HepG2 (cell line): ENCODE results near the gene VWA1. TPM values are rescaled to one million over a fixed set of nuclear protein-coding genes. Genes with fewer than 3 reads are reported as not detected.

Experiments
- AGO2 ChIP-seq: fragments of 200-400 bp; formaldehyde crosslinking; optimal IDR thresholded peaks from 2 replicates; pipeline ENCODE3; 2017; ENCODE audit warnings: mild to moderate bottlenecking, low read depth, low read length, moderate library complexity
- ATF7-NPFF ChIP-seq: sonication (generic); formaldehyde crosslinking; IDR thresholded peaks from 2 replicates; pipeline ENCODE4 v1.8.1; 2023; ENCODE audit warnings: mild to moderate bottlenecking, low read depth, missing genetic modification reagents, moderate library complexity
- ATM ChIP-seq: fragments of 450-650 bp; IDR thresholded peaks from 2 replicates; pipeline ENCODE4 v1.7.1; 2017; ENCODE audit warnings: mild to moderate bottlenecking, borderline replicate concordance
- EEA1 ChIP-seq: sonication (generic); formaldehyde crosslinking; IDR thresholded peaks from 2 replicates; pipeline ENCODE4 v1.5.1; 2020; ENCODE audit warnings: mild to moderate bottlenecking, missing genetic modification reagents, borderline replicate concordance
- ELF4 ChIP-seq: sonication (generic); formaldehyde crosslinking; IDR thresholded peaks from 2 replicates; pipeline ENCODE4 v1.5.0; 2020; ENCODE audit warnings: missing genetic modification reagents, mild to moderate bottlenecking, moderate library complexity, borderline replicate concordance
- ESRRA ChIP-seq: sonication (generic); formaldehyde crosslinking; IDR thresholded peaks from 2 replicates; pipeline ENCODE4 v1.5.1; 2020; ENCODE audit warnings: mild to moderate bottlenecking, low read depth, missing genetic modification reagents
- KDM5B ChIP-seq: sonication (generic); formaldehyde crosslinking; IDR thresholded peaks from 2 replicates; pipeline ENCODE4 v1.4.0; 2020; ENCODE audit warnings: missing genetic modification reagents, mild to moderate bottlenecking, borderline replicate concordance
- MAFG ChIP-seq: sonication (generic); formaldehyde crosslinking; IDR thresholded peaks from 2 replicates; pipeline ENCODE4 v1.5.1; 2020; ENCODE audit warnings: mild to moderate bottlenecking, missing genetic modification reagents
- NAIF1 ChIP-seq: sonication (generic); formaldehyde crosslinking; IDR thresholded peaks from 2 replicates; pipeline ENCODE4 v1.5.0; 2020; ENCODE audit warnings: mild to moderate bottlenecking, missing genetic modification reagents, borderline replicate concordance
- NPAS2 ChIP-seq: sonication (generic); formaldehyde crosslinking; IDR thresholded peaks from 2 replicates; pipeline ENCODE4 v1.8.0; 2022; ENCODE audit warnings: mild to moderate bottlenecking, missing genetic modification reagents, borderline replicate concordance
- SAP130 ChIP-seq: IDR thresholded peaks from 2 replicates; pipeline ENCODE4 v1.6.1; 2016; ENCODE audit warnings: low read depth
- SNAPC5 ChIP-seq: sonication (generic); formaldehyde crosslinking; IDR thresholded peaks from 2 replicates; pipeline ENCODE4 v1.8.1; 2023; ENCODE audit warnings: mild to moderate bottlenecking, missing genetic modification reagents, borderline replicate concordance
- TGIF2 ChIP-seq: IDR thresholded peaks from 2 replicates; pipeline ENCODE4 v1.6.1; 2016; ENCODE audit warnings: control low read depth, missing compliant biosample characterization
- YEATS2 ChIP-seq: sonication (generic); formaldehyde crosslinking; IDR thresholded peaks from 2 replicates; pipeline ENCODE4 v1.4.0; 2020; ENCODE audit warnings: missing genetic modification reagents, borderline replicate concordance
- ZBTB39 ChIP-seq: sonication (generic); formaldehyde crosslinking; IDR thresholded peaks from 2 replicates; pipeline ENCODE4 v1.5.0; 2020; ENCODE audit warnings: missing genetic modification reagents
- ZBTB42 ChIP-seq: sonication (generic); formaldehyde crosslinking; IDR thresholded peaks from 2 replicates; pipeline ENCODE4 v1.5.0; 2020; ENCODE audit warnings: mild to moderate bottlenecking, missing genetic modification reagents
- ZKSCAN1 ChIP-seq: fragments of 150-350 bp; IDR thresholded peaks from 2 replicates; pipeline ENCODE4 v1.6.1; 2014; ENCODE audit warnings: low read length
- ZNF230 ChIP-seq: sonication (generic); formaldehyde crosslinking; IDR thresholded peaks from 2 replicates; pipeline ENCODE4 v1.4.0; 2020; ENCODE audit warnings: mild to moderate bottlenecking, missing genetic modification reagents
- ZNF354B ChIP-seq: sonication (generic); formaldehyde crosslinking; IDR thresholded peaks from 2 replicates; pipeline ENCODE4 v1.8.0; 2022; ENCODE audit warnings: mild to moderate bottlenecking, missing genetic modification reagents
- ZNF430 ChIP-seq: sonication (generic); formaldehyde crosslinking; IDR thresholded peaks from 2 replicates; pipeline ENCODE4 v1.9.0; 2021; ENCODE audit warnings: mild to moderate bottlenecking, missing genetic modification reagents
- ZNF512B ChIP-seq: sonication (generic); formaldehyde crosslinking; IDR thresholded peaks from 2 replicates; pipeline ENCODE4 v1.5.1; 2020; ENCODE audit warnings: missing genetic modification reagents, mild to moderate bottlenecking, borderline replicate concordance
- ZNF704 ChIP-seq: sonication (generic); formaldehyde crosslinking; IDR thresholded peaks from 2 replicates; pipeline ENCODE4 v1.8.1; 2023; ENCODE audit warnings: mild to moderate bottlenecking, inconsistent platforms, moderate library complexity, missing genetic modification reagents, borderline replicate concordance
- ZNF740 ChIP-seq: sonication (generic); formaldehyde crosslinking; IDR thresholded peaks from 2 replicates; pipeline ENCODE4 v1.4.0; 2020; ENCODE audit warnings: missing genetic modification reagents
- ZNF839 ChIP-seq: sonication (generic); formaldehyde crosslinking; IDR thresholded peaks from 2 replicates; pipeline ENCODE4 v1.4.0; 2020; ENCODE audit warnings: missing genetic modification reagents, mild to moderate bottlenecking, borderline replicate concordance
- polyA plus RNA-seq, 8 experiments: library from polyadenylated mRNA; depleted of rRNA in 3 of 8; stranded (reverse) in 7 of 8; unstranded in 1 of 8; fragments of >200 nt; fragmentation: Illumina TruSeq in 4 of 8; extraction: Trizol in 4 of 8; gene quantifications; 2 replicates each; pipeline versions ENCODE4 v1.2.1 to v1.2.3, GENCODE V29; 2011 to 2016; ENCODE audit warnings: low read depth in 4 of 8, missing spikeins in 1 of 8, mixed read lengths in 1 of 8; ENCODE audit not compliant: insufficient read depth in 1 of 8
- total RNA-seq, 5 experiments: library from RNA; depleted of rRNA; stranded (reverse); fragments of >200 nt; fragmentation: Illumina TruSeq; extraction: Trizol; gene quantifications; 2 replicates each; pipeline ENCODE4 v1.2.3, GENCODE V29; 2016; ENCODE audit warnings: low read depth in 1 of 5

VWA1 gene
- total and polyA plus RNA-seq, 2 of the 13 experiments (the other 11 are each of a cell fraction or from before 2014, with no cell fraction given): 40.9 to 57.5 TPM

GRCh38 chr1:1425753-1426495 is 9.6 kb upstream of the VWA1 start (continued):
- no peak for TF ChIP-seq SNAPC5
- no peak for TF ChIP-seq MAFG (CRISPR knock-in tag)
- no peak for TF ChIP-seq ZNF230 (CRISPR knock-in tag)
- 0 out of 2 replicates have a peak, but pooled peaks have one; percentile 33 for TF ChIP-seq ZNF512B (CRISPR knock-in tag)
- TF ChIP-seq NAIF1: no peak
- peak; percentile 58 for TF ChIP-seq SAP130 (CRISPR knock-in tag)
- no peak for TF ChIP-seq ZKSCAN1
- TF ChIP-seq EEA1: no peak
- no peak for TF ChIP-seq ATM
- TF ChIP-seq ZNF704: no peak
- no peak for TF ChIP-seq ZBTB42 (CRISPR knock-in tag)
- peak; percentile 89 for TF ChIP-seq AGO2
- TF ChIP-seq YEATS2 (CRISPR knock-in tag): no peak
- peak; percentile 68; the same call in 1 of the 2 replicates for TF ChIP-seq ZNF740
- TF ChIP-seq ELF4 (CRISPR knock-in tag): no peak
- TF ChIP-seq ZBTB39 (CRISPR knock-in tag): peak; percentile 40; the same call in 1 of the 2 replicates
- TF ChIP-seq ZNF839: no peak
- TF ChIP-seq ZNF430 (CRISPR knock-in tag): no peak
- no peak for TF ChIP-seq NPAS2 (CRISPR knock-in tag)
- peak; percentile 74 for TF ChIP-seq ATF7-NPFF (CRISPR knock-in tag)
- TF ChIP-seq TGIF2 (CRISPR knock-in tag): peak; percentile 69; the same call in 1 of the 2 replicates
- TF ChIP-seq ZNF354B (CRISPR knock-in tag): no peak
- peak; percentile 31; the same call in 1 of the 2 replicates for TF ChIP-seq KDM5B (CRISPR knock-in tag)
- TF ChIP-seq ESRRA (CRISPR knock-in tag): no peak
